T-helper 2 cell treated with Interferon-gamma antibody and Interleukin-4, amounts not matched to agents 5 μg/mL and 100 μg/mL, for 36 hours (primary cell): Measurements from ENCODE around the gene LILRB2.
"Not testable (repeated sequence)": the region's sequence is repeated elsewhere in the genome, so short reads cannot be mapped to it uniquely, and the experiment has no call there.

Experiments used
- DNase-seq: peaks from one replicate; pipeline ENCODE4 v3.0.0; 2021; ENCODE audit warnings: low spot score
- H3K27ac Mint-ChIP-seq: one replicate; pipeline ENCODE4 v1.8.0; 2021; ENCODE audit warnings: mild to moderate bottlenecking, mixed read lengths
- H3K27me3 Mint-ChIP-seq: one replicate; pipeline ENCODE4 v1.8.0; 2021; ENCODE audit warnings: low read depth, mixed read lengths
- H3K36me3 Mint-ChIP-seq: one replicate; pipeline ENCODE4 v1.8.0; 2021; ENCODE audit warnings: low read depth, mixed read lengths
- H3K4me1 Mint-ChIP-seq: one replicate; pipeline ENCODE4 v1.8.0; 2021; ENCODE audit warnings: low read depth, mixed read lengths
- H3K4me3 Mint-ChIP-seq: one replicate; pipeline ENCODE4 v1.8.0; 2022; ENCODE audit warnings: mild to moderate bottlenecking, moderate library complexity, mixed read lengths
- H3K9me3 Mint-ChIP-seq: one replicate; pipeline ENCODE4 v1.8.0; 2021; ENCODE audit warnings: mixed read lengths

The LILRB2 gene

GRCh38 chr19:54252243-54252642 is 28.7 kb downstream of the LILRB2 start:
- H3K27ac Mint-ChIP-seq = no peak overlapping the region
- peaks cover 11% of the 10 kb centered on the region for H3K4me1 Mint-ChIP-seq
- no peak for DNase-seq
- H3K27me3 Mint-ChIP-seq = peaks cover 4% of the 10 kb centered on the region
- no peaks in the 10 kb centered on the region for H3K36me3 Mint-ChIP-seq
- no peaks in the 10 kb centered on the region for H3K9me3 Mint-ChIP-seq
- no peak overlapping the region for H3K4me3 Mint-ChIP-seq

- peak; percentile 68 for DNase-seq
- peak overlapping the region; percentile 60 for H3K4me3 Mint-ChIP-seq
- no peaks in the 10 kb centered on the region for H3K36me3 Mint-ChIP-seq
- peaks cover 11% of the 10 kb centered on the region for H3K4me1 Mint-ChIP-seq
- peaks cover 4% of the 10 kb centered on the region for H3K27me3 Mint-ChIP-seq
- no peaks in the 10 kb centered on the region for H3K9me3 Mint-ChIP-seq
- peak overlapping the region; percentile 58 for H3K27ac Mint-ChIP-seq
These were observed 32.8 kb downstream of the LILRB2 start for GRCh38 chr19:54248016-54248601.

DNA sequence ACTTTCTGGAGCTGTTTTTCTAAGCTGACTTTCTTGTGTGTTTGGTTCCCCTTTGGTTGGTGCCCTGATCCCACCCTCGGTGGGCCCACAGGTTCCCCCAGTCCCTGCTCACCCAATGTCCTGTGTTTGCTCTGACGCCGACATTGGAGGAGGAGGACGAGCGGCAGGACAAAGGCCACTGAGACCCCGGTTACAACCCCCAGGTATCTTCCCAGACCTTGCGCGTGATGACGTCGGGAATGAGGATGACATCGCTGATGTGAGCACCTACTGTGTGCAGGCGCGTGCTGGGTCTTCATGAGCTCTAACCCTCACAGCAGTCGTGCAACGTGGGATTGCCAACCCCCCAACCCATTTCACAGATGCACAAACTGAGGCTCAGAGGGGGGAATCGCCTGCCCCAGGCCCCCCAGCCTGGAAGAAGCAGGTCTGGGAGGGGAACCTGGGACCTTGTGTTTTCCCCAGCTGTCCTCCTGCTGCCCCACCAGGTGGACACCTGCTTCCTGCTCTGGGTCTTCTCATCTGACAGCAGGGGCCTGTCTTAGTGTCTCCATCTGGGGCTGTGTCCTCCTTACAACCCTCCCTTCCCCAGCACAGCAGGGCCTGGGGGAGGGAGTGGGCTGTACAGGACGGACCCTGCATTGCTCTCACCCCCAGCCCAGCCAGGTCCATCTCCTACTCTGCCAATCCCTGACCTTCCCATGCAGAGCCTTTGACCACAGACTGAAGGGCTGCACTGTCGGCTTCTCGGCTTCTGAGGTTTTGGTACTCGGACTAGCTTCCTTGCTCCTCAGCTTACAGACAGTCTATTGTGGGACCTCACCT is 33.6 kb downstream of the LILRB2 start:
- peaks cover 4% of the 10 kb centered on the region for H3K27me3 Mint-ChIP-seq
- peak overlapping the region; percentile 60 for H3K4me3 Mint-ChIP-seq
- no peaks in the 10 kb centered on the region for H3K9me3 Mint-ChIP-seq
- H3K27ac Mint-ChIP-seq = peak overlapping the region; percentile 58
- peaks cover 11% of the 10 kb centered on the region for H3K4me1 Mint-ChIP-seq
- H3K36me3 Mint-ChIP-seq = no peaks in the 10 kb centered on the region
- DNase-seq = no peak

GRCh38 chr19:54245936-54246335 is 35.0 kb downstream of the LILRB2 start:
- Mint-ChIP-seq H3K9me3 (no peaks in the 10 kb centered on the region), H3K4me3 (no peak overlapping the region), H3K27ac (no peak overlapping the region), H3K4me1 (peaks cover 11% of the 10 kb centered on the region), H3K27me3 (peaks cover 4% of the 10 kb centered on the region), H3K36me3 (no peaks in the 10 kb centered on the region)
- no peak for DNase-seq

DNA sequence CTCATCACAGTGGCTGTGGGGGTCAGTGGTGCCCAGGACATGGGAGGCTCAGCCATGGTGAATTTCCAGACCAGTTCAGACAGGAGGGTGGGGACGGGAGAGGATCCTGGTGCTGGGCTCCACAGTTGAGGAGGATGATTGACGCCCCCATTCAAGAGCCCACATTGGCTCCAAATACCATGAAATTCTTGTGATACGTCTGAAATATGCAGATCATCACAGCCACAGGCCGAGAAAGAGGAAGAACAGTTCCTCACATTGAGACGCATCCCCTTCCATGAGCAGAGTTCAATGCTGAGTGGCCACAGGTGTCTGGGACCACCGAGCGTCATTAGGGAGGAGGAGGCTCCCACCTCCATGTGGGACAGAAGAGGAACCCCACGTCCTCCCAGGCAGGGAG is 37.1 kb downstream of the LILRB2 start:
- DNase-seq, H3K27ac Mint-ChIP-seq, H3K4me3 Mint-ChIP-seq, H3K9me3 Mint-ChIP-seq, H3K36me3 Mint-ChIP-seq, H3K27me3 Mint-ChIP-seq: not testable (repeated sequence)
- H3K4me1 Mint-ChIP-seq = peaks cover 11% of the 10 kb centered on the region

- H3K27ac Mint-ChIP-seq, H3K9me3 Mint-ChIP-seq, H3K27me3 Mint-ChIP-seq, H3K4me1 Mint-ChIP-seq, H3K4me3 Mint-ChIP-seq, DNase-seq, H3K36me3 Mint-ChIP-seq: not testable (repeated sequence)
These were observed 38.3 kb downstream of the LILRB2 start, which contains the start of gene LILRA6 for GRCh38 chr19:54242646-54243045. Gene LILRA6 (minus strand): TSS chr19:54242790.

- not testable (repeated sequence) for H3K4me3 Mint-ChIP-seq, DNase-seq, H3K27ac Mint-ChIP-seq, H3K4me1 Mint-ChIP-seq, H3K27me3 Mint-ChIP-seq, H3K36me3 Mint-ChIP-seq, H3K9me3 Mint-ChIP-seq
These were observed 38.7 kb downstream of the LILRB2 start for GRCh38 chr19:54242234-54242633.

DNA sequence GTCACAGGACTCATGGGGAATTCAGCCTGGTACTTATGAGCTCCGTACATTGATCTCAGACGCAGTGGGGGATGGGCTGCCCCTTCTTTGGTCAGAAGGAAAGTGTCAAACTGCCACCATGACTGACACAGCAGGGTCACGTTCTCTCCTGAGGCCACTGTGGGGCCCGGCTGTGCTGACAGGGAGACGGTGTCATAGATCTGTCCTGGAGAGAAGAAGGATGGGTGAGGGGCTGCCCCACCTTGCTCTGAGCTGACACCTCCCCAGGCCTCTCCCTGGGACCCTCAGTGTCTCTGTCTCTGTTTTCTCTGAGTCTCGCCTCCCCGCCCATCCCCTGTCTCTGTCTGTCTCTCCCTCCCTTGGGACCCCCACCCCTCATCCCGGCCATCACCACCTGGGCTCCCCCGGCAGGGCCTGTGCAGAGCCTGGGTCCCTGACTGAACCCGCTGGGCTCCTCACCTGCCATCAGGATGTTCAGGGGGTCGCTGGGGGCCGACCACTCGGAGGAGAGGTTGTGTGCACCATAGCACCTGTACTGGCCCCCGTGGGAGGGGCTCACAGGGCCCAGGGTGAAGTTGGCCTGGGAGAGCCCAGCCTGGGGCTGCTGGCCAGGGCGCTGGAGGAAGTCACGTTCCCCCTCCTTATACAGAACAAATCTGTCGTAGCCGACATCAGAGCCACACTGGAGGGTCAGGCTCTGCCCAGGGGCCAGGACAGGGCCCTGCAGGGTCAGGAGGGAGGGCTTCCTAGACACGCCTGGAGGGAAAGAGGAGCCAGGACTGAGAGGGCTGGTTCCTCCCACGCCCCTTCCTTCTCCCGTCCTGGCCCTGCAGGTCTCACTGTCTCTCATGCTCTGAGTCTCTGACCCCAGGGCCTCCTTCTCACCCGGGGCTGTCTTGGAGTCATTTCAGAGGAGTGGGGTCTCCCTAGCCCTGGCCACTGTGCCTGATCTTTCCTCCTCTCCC is 40.3 kb downstream of the LILRB2 start:
- not testable (repeated sequence) for H3K4me3 Mint-ChIP-seq, H3K4me1 Mint-ChIP-seq, DNase-seq, H3K9me3 Mint-ChIP-seq, H3K36me3 Mint-ChIP-seq
- Mint-ChIP-seq H3K27ac (peak overlapping the region; percentile 15), H3K27me3 (peaks cover 15% of the 10 kb centered on the region)

GRCh38 chr19:54239491-54240371 is 41.2 kb downstream of the LILRB2 start:
- H3K9me3 Mint-ChIP-seq, H3K36me3 Mint-ChIP-seq, H3K4me1 Mint-ChIP-seq, H3K27ac Mint-ChIP-seq, H3K4me3 Mint-ChIP-seq, DNase-seq: not testable (repeated sequence)
- peaks cover 19% of the 10 kb centered on the region for H3K27me3 Mint-ChIP-seq

GRCh38 chr19:54233941-54234340 is 47.0 kb downstream of the LILRB2 start:
- no peak for DNase-seq
- H3K27ac Mint-ChIP-seq = no peak overlapping the region
- H3K9me3 Mint-ChIP-seq = no peaks in the 10 kb centered on the region
- no peaks in the 10 kb centered on the region for H3K36me3 Mint-ChIP-seq
- peaks cover 42% of the 10 kb centered on the region for H3K27me3 Mint-ChIP-seq
- no peak overlapping the region for H3K4me3 Mint-ChIP-seq
- peaks cover 3% of the 10 kb centered on the region for H3K4me1 Mint-ChIP-seq

DNA sequence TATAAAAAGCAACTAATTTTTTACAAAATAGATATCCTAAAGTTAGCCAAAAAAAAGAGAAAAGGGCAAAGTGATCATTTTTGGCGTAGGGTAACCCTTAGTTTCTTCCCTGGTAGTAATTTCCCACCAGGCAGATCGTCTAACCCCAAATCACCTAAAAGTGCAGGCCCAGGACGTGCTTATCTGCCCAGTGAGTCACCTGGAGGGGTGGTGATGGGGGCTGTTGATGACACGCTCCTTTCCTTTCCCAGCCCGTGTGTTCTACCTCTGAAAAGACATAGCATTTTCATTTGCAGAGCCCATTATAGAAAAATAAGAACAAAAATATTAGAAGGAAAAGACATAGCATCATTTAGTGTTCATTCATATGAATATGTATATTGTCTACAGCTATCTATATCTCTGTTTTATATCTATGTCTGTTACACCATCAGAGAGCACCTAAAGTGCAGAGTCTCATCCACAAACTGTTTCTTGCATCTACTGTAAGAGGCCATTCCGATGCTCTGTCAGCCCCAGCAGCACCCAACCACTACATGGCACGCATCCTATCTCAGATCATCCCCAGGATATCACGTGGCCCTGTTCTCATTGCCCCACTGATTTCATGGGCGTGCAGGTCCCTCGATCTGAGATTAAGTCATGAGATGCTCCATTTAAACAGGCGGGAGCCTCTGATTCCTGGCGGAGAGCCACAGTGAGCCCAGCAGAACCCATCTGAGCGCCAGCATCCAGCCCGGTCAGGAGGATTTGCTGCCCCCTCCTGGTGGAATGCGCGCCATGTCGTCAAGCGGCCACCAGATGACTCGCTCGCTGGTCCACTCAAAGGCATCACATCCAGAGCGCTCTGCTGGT is 49.6 kb downstream of the LILRB2 start:
- Mint-ChIP-seq H3K9me3 (peaks cover 3% of the 10 kb centered on the region), H3K27me3 (peaks cover 33% of the 10 kb centered on the region), H3K27ac (no peak overlapping the region), H3K36me3 (no peaks in the 10 kb centered on the region), H3K4me3 (no peak overlapping the region), H3K4me1 (peaks cover 3% of the 10 kb centered on the region)
- peak; percentile 82 for DNase-seq

- no peak for DNase-seq
- Mint-ChIP-seq H3K27ac (no peak overlapping the region), H3K27me3 (peaks cover 33% of the 10 kb centered on the region), H3K9me3 (peaks cover 3% of the 10 kb centered on the region), H3K4me3 (no peak overlapping the region), H3K4me1 (peaks cover 3% of the 10 kb centered on the region), H3K36me3 (no peaks in the 10 kb centered on the region)
These were observed 50.9 kb downstream of the LILRB2 start for GRCh38 chr19:54230031-54230430.
